ENCODE data around the gene RAB4A.

DNA sequence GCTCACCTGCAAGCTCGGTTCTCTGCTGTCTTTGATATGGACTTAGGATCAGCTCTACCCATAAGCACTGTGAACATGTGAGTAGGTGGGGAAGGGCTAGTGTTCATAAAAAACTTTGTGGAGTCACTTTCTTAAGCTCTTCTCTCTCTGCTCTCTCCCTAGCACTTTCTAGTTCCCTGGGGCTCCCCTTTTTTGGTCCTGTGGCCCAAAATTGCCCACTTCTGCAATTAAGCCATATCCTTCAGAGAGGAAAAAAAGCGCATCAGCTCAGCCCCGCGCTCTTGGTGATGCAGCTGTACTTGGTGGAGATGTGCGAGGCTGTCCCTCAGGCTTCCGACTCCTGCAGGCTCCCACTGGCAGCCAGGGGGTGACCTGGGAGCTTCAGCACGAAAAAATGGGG is 48.6 kb downstream of the RAB4A start:
- TF ChIP-seq RAD21 (IDR thresholded peaks at IDR 0.05; ENCODE audit: low read length) (no peak), BHLHE40 (IDR thresholded peaks at IDR 0.05; ENCODE audit: low read depth, low read length) (no peak), RFX5 (IDR thresholded peaks at IDR 0.05; ENCODE audit: low read depth, low read length) (no peak), POLR2A (IDR thresholded peaks at IDR 0.05; ENCODE audit: low read depth, low read length) (no peak), NFE2L2 (IDR thresholded peaks at IDR 0.05; ENCODE audit: low read depth, low read length) (no peak), RCOR1 (IDR thresholded peaks at IDR 0.05; ENCODE audit: insufficient replicate concordance, low read length) (no peak), MAFK (IDR thresholded peaks at IDR 0.05; ENCODE audit: low read depth, low read length) (no peak), CEBPB (IDR thresholded peaks at IDR 0.05; ENCODE audit: low read depth, low read length) (no peak), MXI1 (IDR thresholded peaks at IDR 0.05; ENCODE audit: borderline replicate concordance, low read depth, low read length) (no peak), MAZ (IDR thresholded peaks at IDR 0.05; ENCODE audit: borderline replicate concordance, low read depth, low read length) (no peak), SMC3 (IDR thresholded peaks at IDR 0.05; ENCODE audit: low read depth, low read length) (no peak), CHD1 (IDR thresholded peaks at IDR 0.05; ENCODE audit: low read depth, low read length) (no peak)
- TF ChIP-seq, protein P1, sequence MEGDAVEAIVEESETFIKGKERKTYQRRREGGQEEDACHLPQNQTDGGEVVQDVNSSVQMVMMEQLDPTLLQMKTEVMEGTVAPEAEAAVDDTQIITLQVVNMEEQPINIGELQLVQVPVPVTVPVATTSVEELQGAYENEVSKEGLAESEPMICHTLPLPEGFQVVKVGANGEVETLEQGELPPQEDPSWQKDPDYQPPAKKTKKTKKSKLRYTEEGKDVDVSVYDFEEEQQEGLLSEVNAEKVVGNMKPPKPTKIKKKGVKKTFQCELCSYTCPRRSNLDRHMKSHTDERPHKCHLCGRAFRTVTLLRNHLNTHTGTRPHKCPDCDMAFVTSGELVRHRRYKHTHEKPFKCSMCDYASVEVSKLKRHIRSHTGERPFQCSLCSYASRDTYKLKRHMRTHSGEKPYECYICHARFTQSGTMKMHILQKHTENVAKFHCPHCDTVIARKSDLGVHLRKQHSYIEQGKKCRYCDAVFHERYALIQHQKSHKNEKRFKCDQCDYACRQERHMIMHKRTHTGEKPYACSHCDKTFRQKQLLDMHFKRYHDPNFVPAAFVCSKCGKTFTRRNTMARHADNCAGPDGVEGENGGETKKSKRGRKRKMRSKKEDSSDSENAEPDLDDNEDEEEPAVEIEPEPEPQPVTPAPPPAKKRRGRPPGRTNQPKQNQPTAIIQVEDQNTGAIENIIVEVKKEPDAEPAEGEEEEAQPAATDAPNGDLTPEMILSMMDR (conservative IDR thresholded peaks at IDR 0.05; ENCODE audit: low read depth, low read length): no peak
- TF ChIP-seq, protein P2, sequence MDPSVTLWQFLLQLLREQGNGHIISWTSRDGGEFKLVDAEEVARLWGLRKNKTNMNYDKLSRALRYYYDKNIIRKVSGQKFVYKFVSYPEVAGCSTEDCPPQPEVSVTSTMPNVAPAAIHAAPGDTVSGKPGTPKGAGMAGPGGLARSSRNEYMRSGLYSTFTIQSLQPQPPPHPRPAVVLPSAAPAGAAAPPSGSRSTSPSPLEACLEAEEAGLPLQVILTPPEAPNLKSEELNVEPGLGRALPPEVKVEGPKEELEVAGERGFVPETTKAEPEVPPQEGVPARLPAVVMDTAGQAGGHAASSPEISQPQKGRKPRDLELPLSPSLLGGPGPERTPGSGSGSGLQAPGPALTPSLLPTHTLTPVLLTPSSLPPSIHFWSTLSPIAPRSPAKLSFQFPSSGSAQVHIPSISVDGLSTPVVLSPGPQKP (IDR thresholded peaks at IDR 0.05; ENCODE audit: borderline replicate concordance, low read depth, low read length): no peak

Data from IMR-90 (cell line).